HCT116 (cell line): ENCODE results near the gene CCNK. TPM values are rescaled to one million over a fixed set of nuclear protein-coding genes. Genes with fewer than 3 reads are reported as not detected.

Experiments
- ATAC-seq: fragments of 200-7000 bp; cut with Tn5 transposase; 2 replicates; pipeline ENCODE4 v1.9.1; 2020; ENCODE audit warnings: mild to moderate bottlenecking, moderate library complexity
- BruUV-seq: library from RNA; stranded (reverse); fragments of 400-500 nt; replicated peaks from 2 replicates; lab custom pipeline; 2021; lab: Mats Ljungman, UMichigan
- CTCF ChIA-PET: fragments of 300-600 bp; sonication (Branson Sonifier 250); formaldehyde crosslinking; loops from one replicate; lab custom pipeline; 2021; ENCODE audit warnings: antibody characterized with exemption; lab: Charles Lee
- POLR2A ChIA-PET: fragments of 300-600, 350-600 bp; sonication (Branson Sonifier 250); formaldehyde crosslinking; loops from one replicate; lab custom pipeline; 2021; ENCODE audit warnings: antibody characterized with exemption; lab: Charles Lee
- RAD21 ChIA-PET, 2 experiments: fragments of 300-600 bp; sonication (Branson Sonifier 250); formaldehyde crosslinking; loops; one replicate each; lab custom pipeline; 2023; ENCODE audit warnings: low total read pairs in 2 of 2; ENCODE audit not compliant: uncharacterized antibody in 2 of 2, unreplicated experiment in 2 of 2, low non-redundant PET in 1 of 2; lab: Charles Lee
- DNase-seq: peaks from one replicate; pipeline ENCODE4 v3.0.0-alpha.2; 2010; ENCODE audit warnings: low read depth, low spot score
- H2AFZ ChIP-seq: fragments of 200-600 bp; shearing (Covaris generic), sonication (generic); 2 replicates; pipeline ENCODE4 v1.6.1; 2017; ENCODE audit warnings: low read depth, mixed run types, mixed read lengths, antibody characterized with exemption, low read length; ENCODE audit not compliant: poor library complexity, severe bottlenecking
- H3K27ac ChIP-seq: 2 replicates; pipeline ENCODE4 v1.5.1; 2012; ENCODE audit warnings: low read depth, low read length
- H3K27me3 ChIP-seq: fragments of 200-600 bp; sonication (generic); 2 replicates; pipeline ENCODE4 v1.6.1; 2016; ENCODE audit warnings: mixed run types, low read length, mixed read lengths; ENCODE audit not compliant: insufficient read depth
- H3K36me3 ChIP-seq, 2 experiments: fragments of 200-500 bp in 1 of 2; fragments of 200-600 bp in 1 of 2; sonication (Bioruptor generic) in 1 of 2; sonication (generic) in 1 of 2; 2 replicates each; pipeline versions ENCODE4 v1.5.1 to v1.6.1; 2014 to 2016; ENCODE audit warnings: low read length in 2 of 2, inconsistent platforms in 1 of 2, mixed read lengths in 1 of 2, mixed run types in 1 of 2; ENCODE audit not compliant: insufficient read depth in 2 of 2, control insufficient read depth in 1 of 2
- H3K4me1 ChIP-seq, 2 experiments: fragments of 200-600 bp in 1 of 2; sonication (generic) in 1 of 2; 2 replicates each; pipeline versions ENCODE4 v1.5.1 to v1.6.1; 2012 to 2017; ENCODE audit warnings: low read length in 2 of 2, inconsistent platforms in 1 of 2, mild to moderate bottlenecking in 1 of 2, mixed read lengths in 1 of 2, mixed run types in 1 of 2, moderate library complexity in 1 of 2; ENCODE audit not compliant: insufficient read depth in 2 of 2, control insufficient read depth in 1 of 2
- H3K4me2 ChIP-seq: fragments of 200-600 bp; sonication (generic); 2 replicates; pipeline ENCODE4 v1.6.1; 2017; ENCODE audit warnings: mixed run types, low read length, mixed read lengths
- H3K4me3 ChIP-seq, 2 experiments: fragments of 200-600 bp in 1 of 2; sonication (generic) in 1 of 2; replicated peaks in 1 of 2; 2 replicates each; pipeline ENCODE4 v1.5.1; 2011 to 2016; ENCODE audit warnings: low read length in 2 of 2, control low read depth in 1 of 2, low read depth in 1 of 2, mild to moderate bottlenecking in 1 of 2, mixed read lengths in 1 of 2, mixed run types in 1 of 2
- H3K79me2 ChIP-seq: fragments of 200-600 bp; sonication (generic); 2 replicates; pipeline ENCODE4 v1.6.1; 2017; ENCODE audit warnings: mild to moderate bottlenecking, mixed run types, low read length, moderate library complexity, mixed read lengths; ENCODE audit not compliant: insufficient read depth
- H3K9ac ChIP-seq: fragments of 200-600 bp; sonication (generic); 2 replicates; pipeline ENCODE4 v1.6.1; 2016; ENCODE audit warnings: low read length, mixed read lengths
- H3K9me2 ChIP-seq: fragments of 200-600 bp; sonication (generic), shearing (Covaris generic); 2 replicates; pipeline ENCODE4 v1.6.1; 2017; ENCODE audit warnings: mixed run types, mild to moderate bottlenecking, moderate library complexity; ENCODE audit not compliant: insufficient read depth
- H3K9me3 ChIP-seq, 2 experiments: fragments of 200-500 bp in 1 of 2; fragments of 200-600 bp in 1 of 2; sonication (Bioruptor generic) in 1 of 2; sonication (generic) in 1 of 2; 2 replicates each; pipeline ENCODE4 v1.6.1; 2014 to 2017; ENCODE audit warnings: low read length in 2 of 2, mixed read lengths in 2 of 2, inconsistent platforms in 1 of 2, low read depth in 1 of 2, mild to moderate bottlenecking in 1 of 2, mixed run types in 1 of 2, moderate library complexity in 1 of 2; ENCODE audit not compliant: control insufficient read depth in 1 of 2, insufficient read depth in 1 of 2
- H4K20me1 ChIP-seq: fragments of 200-600 bp; sonication (generic), shearing (Covaris generic); 2 replicates; pipeline ENCODE4 v1.6.1; 2017; ENCODE audit warnings: mixed run types, mild to moderate bottlenecking, moderate library complexity; ENCODE audit not compliant: insufficient read depth
- CEBPB ChIP-seq: IDR thresholded peaks from 2 replicates; pipeline ENCODE4 v1.6.1; 2012; ENCODE audit warnings: low read depth
- EGR1 ChIP-seq: IDR thresholded peaks from 2 replicates; pipeline ENCODE4 v1.6.1; 2012; ENCODE audit warnings: low read depth
- ELF1 ChIP-seq: IDR thresholded peaks from 2 replicates; pipeline ENCODE4 v1.6.1; 2012; ENCODE audit warnings: low read depth, borderline replicate concordance
- EZH2 ChIP-seq: fragments of 200-600 bp; sonication (generic); IDR thresholded peaks from 2 replicates; pipeline ENCODE4 v1.6.1; 2017; ENCODE audit warnings: antibody characterized with exemption, mixed run types
- FOSL1 ChIP-seq: IDR thresholded peaks from 2 replicates; pipeline ENCODE4 v1.6.1; 2012; ENCODE audit warnings: low read depth
- JUND ChIP-seq: IDR thresholded peaks from 2 replicates; pipeline ENCODE4 v1.6.1; 2012
- POLR2A ChIP-seq: IDR thresholded peaks from 2 replicates; pipeline ENCODE4 v1.7.0; 2011; ENCODE audit warnings: borderline replicate concordance; ENCODE audit not compliant: insufficient read depth, insufficient read length; ENCODE audit errors: extremely low read depth
- POLR2AphosphoS5 ChIP-seq: IDR thresholded peaks from 2 replicates; pipeline ENCODE4 v1.6.1; 2011; ENCODE audit warnings: mild to moderate bottlenecking, low read depth, low read length, moderate library complexity
- SIN3A ChIP-seq: IDR thresholded peaks from 2 replicates; pipeline ENCODE4 v1.6.1; 2012; ENCODE audit warnings: low read depth
- SP1 ChIP-seq: IDR thresholded peaks from 2 replicates; pipeline ENCODE4 v1.6.1; 2012; ENCODE audit warnings: low read depth
- SRF ChIP-seq: IDR thresholded peaks from 2 replicates; pipeline ENCODE4 v1.6.1; 2012; ENCODE audit warnings: low read depth
- TCF7L2 ChIP-seq: IDR thresholded peaks from 2 replicates; pipeline ENCODE4 v1.7.0; 2011; ENCODE audit warnings: borderline replicate concordance, inconsistent platforms; ENCODE audit not compliant: insufficient read depth, insufficient read length; ENCODE audit errors: extremely low read depth
- YY1 ChIP-seq: IDR thresholded peaks from 2 replicates; pipeline ENCODE4 v1.6.1; 2011; ENCODE audit warnings: low read length, low read depth, moderate library complexity, mild to moderate bottlenecking; ENCODE audit not compliant: insufficient replicate concordance; ENCODE audit errors: extremely low read depth
- ZNF274 ChIP-seq: fragments of 200-500 bp; sonication (Bioruptor generic); IDR thresholded peaks from 2 replicates; pipeline ENCODE4 v1.6.1; 2014; ENCODE audit warnings: mild to moderate bottlenecking, low read depth, low read length, inconsistent platforms
- intact Hi-C: fragments of 100-400 bp; cut with micrococcal nuclease; formaldehyde crosslinking; loops from 2 replicates; pipeline ENCODE4 v1.10.0; 2022
- total RNA-seq: library from RNA; stranded (reverse); gene quantifications from one replicate; pipeline ENCODE4 v1.2.1, GENCODE V29; 2021; ENCODE audit not compliant: unreplicated experiment
- TF ChIP-seq, protein P1 (sequence below): IDR thresholded peaks from 2 replicates; pipeline ENCODE4 v1.6.1; 2012
- TF ChIP-seq, protein P2 (sequence below), 3 experiments: fragments of 200-600 bp in 1 of 3; sonication (generic) in 1 of 3; IDR thresholded peaks in 2 of 3; conservative IDR thresholded peaks in 1 of 3; 2 replicates each; pipeline ENCODE4 v1.5.1; 2012 to 2017; ENCODE audit warnings: low read depth in 2 of 3, low read length in 2 of 3, antibody characterized with exemption in 1 of 3, borderline replicate concordance in 1 of 3, control low read depth in 1 of 3, mild to moderate bottlenecking in 1 of 3, mixed read lengths in 1 of 3, mixed run types in 1 of 3, moderate library complexity in 1 of 3; ENCODE audit not compliant: insufficient read depth in 1 of 3
- TF ChIP-seq, protein P3 (sequence below): IDR thresholded peaks from 2 replicates; pipeline ENCODE4 v1.6.1; 2011; ENCODE audit warnings: mild to moderate bottlenecking, low read length, moderate library complexity; ENCODE audit not compliant: insufficient replicate concordance; ENCODE audit errors: extremely low read depth
- TF ChIP-seq, protein P4 (sequence below): IDR thresholded peaks from 2 replicates; pipeline ENCODE4 v1.6.1; 2012; ENCODE audit warnings: low read depth

The CCNK gene
- total RNA-seq, 1 experiment from 2014 or later, result 68.2 TPM

DNA sequence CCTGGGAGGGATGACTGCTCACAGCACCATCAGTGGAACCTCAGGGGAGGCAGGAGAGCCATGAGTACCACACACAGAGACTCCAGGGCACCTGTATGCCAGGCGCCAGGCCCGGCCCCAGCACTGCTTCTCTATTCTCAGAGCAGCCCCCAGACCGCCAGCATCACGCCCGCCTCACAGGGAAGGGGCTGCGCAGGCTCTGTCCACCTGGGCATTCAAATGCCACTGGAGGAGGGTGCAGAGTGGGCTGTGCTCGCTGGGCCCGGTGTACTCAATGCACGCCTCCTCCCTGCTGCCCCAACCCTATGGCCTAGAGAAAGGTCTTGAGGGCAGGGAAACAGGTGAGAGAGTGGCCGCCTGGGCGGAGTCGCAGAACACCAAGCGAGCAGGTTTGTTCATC lies 79.2 kb downstream of the CCNK start:
- Histone ChIP-seq H3K36me3 (no peaks in the 10 kb centered on the region), H3K27me3 (no peaks in the 10 kb centered on the region), H4K20me1 (no peaks in the 10 kb centered on the region), H3K4me3 (no peak overlapping the region), H3K79me2 (peaks cover 53% of the 10 kb centered on the region), H3K9me3 (no peaks in the 10 kb centered on the region), H3K4me1 (peaks cover 24 to 30% of the 10 kb centered on the region in 2 experiments), H2AFZ (no peak overlapping the region), H3K4me2 (no peak overlapping the region), H3K9me2 (no peaks in the 10 kb centered on the region), H3K9ac (no peak overlapping the region), H3K27ac (no peak overlapping the region)
- RAD21 ChIA-PET, result no interaction called here
- intact Hi-C loops, result no loop called here
- ATAC-seq, result no peak
- POLR2A ChIA-PET, result no interaction called here
- no TSS peak for BruUV-seq
- no peak for DNase-seq
- no peak for TF ChIP-seq ELF1
- TF ChIP-seq, protein P1, sequence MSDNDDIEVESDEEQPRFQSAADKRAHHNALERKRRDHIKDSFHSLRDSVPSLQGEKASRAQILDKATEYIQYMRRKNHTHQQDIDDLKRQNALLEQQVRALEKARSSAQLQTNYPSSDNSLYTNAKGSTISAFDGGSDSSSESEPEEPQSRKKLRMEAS, result no peak
- TF ChIP-seq EZH2, result no peak
- no peak for TF ChIP-seq TCF7L2
- TF ChIP-seq SP1, result no peak
- TF ChIP-seq YY1, result no peak
- TF ChIP-seq SRF, result no peak
- no peak for TF ChIP-seq SIN3A
- no peak for TF ChIP-seq FOSL1
- TF ChIP-seq, protein P2, sequence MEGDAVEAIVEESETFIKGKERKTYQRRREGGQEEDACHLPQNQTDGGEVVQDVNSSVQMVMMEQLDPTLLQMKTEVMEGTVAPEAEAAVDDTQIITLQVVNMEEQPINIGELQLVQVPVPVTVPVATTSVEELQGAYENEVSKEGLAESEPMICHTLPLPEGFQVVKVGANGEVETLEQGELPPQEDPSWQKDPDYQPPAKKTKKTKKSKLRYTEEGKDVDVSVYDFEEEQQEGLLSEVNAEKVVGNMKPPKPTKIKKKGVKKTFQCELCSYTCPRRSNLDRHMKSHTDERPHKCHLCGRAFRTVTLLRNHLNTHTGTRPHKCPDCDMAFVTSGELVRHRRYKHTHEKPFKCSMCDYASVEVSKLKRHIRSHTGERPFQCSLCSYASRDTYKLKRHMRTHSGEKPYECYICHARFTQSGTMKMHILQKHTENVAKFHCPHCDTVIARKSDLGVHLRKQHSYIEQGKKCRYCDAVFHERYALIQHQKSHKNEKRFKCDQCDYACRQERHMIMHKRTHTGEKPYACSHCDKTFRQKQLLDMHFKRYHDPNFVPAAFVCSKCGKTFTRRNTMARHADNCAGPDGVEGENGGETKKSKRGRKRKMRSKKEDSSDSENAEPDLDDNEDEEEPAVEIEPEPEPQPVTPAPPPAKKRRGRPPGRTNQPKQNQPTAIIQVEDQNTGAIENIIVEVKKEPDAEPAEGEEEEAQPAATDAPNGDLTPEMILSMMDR (IDR thresholded peaks at IDR 0.05 in 2 of 3, conservative IDR thresholded peaks at IDR 0.05 in 1 of 3; ENCODE audit: borderline replicate concordance in 1 of 3, insufficient read depth in 1 of 3, low read depth in 2 of 3, low read length in 2 of 3), result no peak
- TF ChIP-seq, protein P3, sequence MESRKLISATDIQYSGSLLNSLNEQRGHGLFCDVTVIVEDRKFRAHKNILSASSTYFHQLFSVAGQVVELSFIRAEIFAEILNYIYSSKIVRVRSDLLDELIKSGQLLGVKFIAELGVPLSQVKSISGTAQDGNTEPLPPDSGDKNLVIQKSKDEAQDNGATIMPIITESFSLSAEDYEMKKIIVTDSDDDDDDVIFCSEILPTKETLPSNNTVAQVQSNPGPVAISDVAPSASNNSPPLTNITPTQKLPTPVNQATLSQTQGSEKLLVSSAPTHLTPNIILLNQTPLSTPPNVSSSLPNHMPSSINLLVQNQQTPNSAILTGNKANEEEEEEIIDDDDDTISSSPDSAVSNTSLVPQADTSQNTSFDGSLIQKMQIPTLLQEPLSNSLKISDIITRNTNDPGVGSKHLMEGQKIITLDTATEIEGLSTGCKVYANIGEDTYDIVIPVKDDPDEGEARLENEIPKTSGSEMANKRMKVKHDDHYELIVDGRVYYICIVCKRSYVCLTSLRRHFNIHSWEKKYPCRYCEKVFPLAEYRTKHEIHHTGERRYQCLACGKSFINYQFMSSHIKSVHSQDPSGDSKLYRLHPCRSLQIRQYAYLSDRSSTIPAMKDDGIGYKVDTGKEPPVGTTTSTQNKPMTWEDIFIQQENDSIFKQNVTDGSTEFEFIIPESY, result no peak
- TF ChIP-seq, protein P4, sequence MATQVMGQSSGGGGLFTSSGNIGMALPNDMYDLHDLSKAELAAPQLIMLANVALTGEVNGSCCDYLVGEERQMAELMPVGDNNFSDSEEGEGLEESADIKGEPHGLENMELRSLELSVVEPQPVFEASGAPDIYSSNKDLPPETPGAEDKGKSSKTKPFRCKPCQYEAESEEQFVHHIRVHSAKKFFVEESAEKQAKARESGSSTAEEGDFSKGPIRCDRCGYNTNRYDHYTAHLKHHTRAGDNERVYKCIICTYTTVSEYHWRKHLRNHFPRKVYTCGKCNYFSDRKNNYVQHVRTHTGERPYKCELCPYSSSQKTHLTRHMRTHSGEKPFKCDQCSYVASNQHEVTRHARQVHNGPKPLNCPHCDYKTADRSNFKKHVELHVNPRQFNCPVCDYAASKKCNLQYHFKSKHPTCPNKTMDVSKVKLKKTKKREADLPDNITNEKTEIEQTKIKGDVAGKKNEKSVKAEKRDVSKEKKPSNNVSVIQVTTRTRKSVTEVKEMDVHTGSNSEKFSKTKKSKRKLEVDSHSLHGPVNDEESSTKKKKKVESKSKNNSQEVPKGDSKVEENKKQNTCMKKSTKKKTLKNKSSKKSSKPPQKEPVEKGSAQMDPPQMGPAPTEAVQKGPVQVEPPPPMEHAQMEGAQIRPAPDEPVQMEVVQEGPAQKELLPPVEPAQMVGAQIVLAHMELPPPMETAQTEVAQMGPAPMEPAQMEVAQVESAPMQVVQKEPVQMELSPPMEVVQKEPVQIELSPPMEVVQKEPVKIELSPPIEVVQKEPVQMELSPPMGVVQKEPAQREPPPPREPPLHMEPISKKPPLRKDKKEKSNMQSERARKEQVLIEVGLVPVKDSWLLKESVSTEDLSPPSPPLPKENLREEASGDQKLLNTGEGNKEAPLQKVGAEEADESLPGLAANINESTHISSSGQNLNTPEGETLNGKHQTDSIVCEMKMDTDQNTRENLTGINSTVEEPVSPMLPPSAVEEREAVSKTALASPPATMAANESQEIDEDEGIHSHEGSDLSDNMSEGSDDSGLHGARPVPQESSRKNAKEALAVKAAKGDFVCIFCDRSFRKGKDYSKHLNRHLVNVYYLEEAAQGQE, result no peak
- TF ChIP-seq JUND, result no peak
- TF ChIP-seq POLR2AphosphoS5, result no peak
- no peak for TF ChIP-seq CEBPB
- no peak for TF ChIP-seq POLR2A
- TF ChIP-seq EGR1, result no peak
- no peak for TF ChIP-seq ZNF274
- CTCF ChIA-PET, result no interaction called here
